Measurements from ENCODE around the gene PRKD1.

The PRKD1 gene

DNA sequence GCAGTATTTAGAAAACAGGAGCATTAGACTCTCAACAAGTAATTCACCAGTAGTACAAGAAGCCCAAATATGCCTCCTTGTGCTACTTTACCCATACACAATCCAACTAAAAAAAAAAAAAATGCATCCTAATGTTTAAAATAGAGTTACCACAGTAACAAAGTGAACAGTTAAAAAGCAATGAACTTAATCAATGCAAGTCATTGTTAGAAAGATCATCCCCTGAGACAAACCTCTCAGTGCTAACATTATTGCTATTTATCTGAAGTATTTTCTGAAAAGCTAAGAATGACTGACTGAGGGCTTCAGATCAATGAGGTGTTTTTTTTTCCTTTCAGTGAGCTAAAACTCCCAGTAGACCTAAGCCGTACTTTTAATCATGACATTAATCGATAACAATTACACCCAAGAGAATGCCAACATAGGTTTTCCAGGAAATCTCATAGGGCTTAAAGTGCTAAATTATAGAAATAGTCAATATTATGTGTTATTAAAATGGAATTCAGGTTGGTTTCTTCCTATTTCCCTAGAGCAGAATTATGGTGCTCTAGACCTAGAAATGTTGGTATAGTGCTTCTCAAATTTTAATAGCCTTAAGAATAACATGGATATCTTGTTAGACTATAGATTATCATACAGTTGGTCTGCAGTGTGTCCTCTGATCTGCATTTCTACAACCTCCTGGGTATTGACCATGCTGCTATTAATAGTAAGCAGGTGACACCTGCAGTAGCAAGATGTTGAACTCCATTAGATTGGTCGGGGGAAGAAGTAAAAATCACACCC, 123.0 kb downstream of the PRKD1 start:
- H3K4me3 ChIP-seq: no peak overlapping the region
- H3K27ac ChIP-seq: no peak overlapping the region
- H4K20me1 ChIP-seq: no peaks in the 10 kb centered on the region
- H3K27me3 ChIP-seq: no peaks in the 10 kb centered on the region
- no peaks in the 10 kb centered on the region for H3K4me1 ChIP-seq
- no peak for TF ChIP-seq Cebpa-rat (IDR thresholded peaks at IDR 0.05)
- H3K9me3 ChIP-seq: no peaks in the 10 kb centered on the region
- no peak overlapping the region for H3K9ac ChIP-seq
- H3K36me3 ChIP-seq: no peaks in the 10 kb centered on the region
- no peak overlapping the region for H3K4me2 ChIP-seq

DNA sequence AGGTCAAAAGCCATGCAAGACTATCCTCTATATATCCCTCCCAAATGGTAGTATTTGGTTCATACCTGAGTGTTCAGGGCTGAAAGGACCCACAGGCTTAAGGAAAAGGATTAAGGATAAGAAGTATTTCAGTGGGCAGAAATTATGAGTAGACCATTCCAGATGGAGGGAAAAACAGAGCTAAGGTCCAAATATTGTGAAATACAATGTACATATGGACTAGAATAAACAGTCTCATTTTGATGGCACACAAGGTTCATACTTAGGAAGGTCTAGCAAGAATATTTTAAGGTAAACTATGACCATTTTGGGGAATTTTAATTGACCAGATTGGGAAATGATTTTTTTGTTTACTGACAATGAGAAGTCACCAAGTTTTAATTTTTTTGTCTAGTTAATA, 124.6 kb downstream of the PRKD1 start:
- no peak for TF ChIP-seq Cebpa-rat (IDR thresholded peaks at IDR 0.05)

DNA sequence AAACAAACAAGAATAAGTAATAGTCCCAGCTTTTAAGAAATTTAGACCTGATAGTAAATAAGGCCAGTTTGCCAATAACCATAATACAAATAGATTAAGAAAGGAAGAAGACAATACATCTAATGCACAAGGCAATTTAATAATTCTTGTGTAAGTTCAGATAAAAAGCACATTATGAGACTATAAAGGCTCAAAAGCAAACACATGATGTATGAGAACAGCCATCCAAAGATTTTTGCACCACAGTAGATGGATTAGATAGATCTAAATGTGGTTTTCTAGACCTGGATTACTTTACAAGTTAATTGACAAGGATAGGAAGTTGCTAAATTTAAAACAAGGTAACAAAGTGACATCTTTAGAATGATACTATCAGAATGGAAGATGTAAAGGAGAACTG, 125.4 kb downstream of the PRKD1 start:
- no peak for TF ChIP-seq Cebpa-rat (IDR thresholded peaks at IDR 0.05)
- no peaks in the 10 kb centered on the region for H4K20me1 ChIP-seq
- no peaks in the 10 kb centered on the region for H3K4me1 ChIP-seq
- no peak overlapping the region for H3K4me3 ChIP-seq
- no peaks in the 10 kb centered on the region for H3K36me3 ChIP-seq
- no peaks in the 10 kb centered on the region for H3K9me3 ChIP-seq
- no peaks in the 10 kb centered on the region for H3K27me3 ChIP-seq
- no peak overlapping the region for H3K4me2 ChIP-seq
- H3K27ac ChIP-seq: no peak overlapping the region
- H3K9ac ChIP-seq: no peak overlapping the region

More for the DNA sequence above, 124.6 kb downstream of the PRKD1 start:
- Histone ChIP-seq H3K4me1 (no peaks in the 10 kb centered on the region), H4K20me1 (no peaks in the 10 kb centered on the region), H3K4me2 (no peak overlapping the region), H3K9me3 (no peaks in the 10 kb centered on the region), H3K27ac (no peak overlapping the region), H3K9ac (no peak overlapping the region), H3K27me3 (no peaks in the 10 kb centered on the region), H3K36me3 (no peaks in the 10 kb centered on the region), H3K4me3 (no peak overlapping the region)

DNA sequence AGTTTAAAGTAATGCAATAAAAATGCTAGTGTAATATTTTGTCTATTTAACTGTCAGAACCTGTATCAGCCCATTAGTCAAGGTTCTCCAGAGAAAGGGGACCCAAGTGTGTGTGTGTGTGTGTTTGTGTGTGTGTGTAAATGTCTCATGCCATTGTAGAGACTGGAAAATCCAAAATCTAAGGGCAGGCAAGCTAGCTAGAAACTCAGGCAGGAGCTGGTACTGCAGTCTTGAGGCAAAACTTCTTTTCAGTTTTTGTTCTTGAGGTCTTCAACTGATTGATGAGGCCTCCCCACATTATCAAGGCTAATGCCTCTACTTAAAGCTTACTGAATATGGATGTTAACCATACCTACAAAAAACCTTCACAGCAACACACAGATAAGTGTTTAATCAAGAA, 126.7 kb downstream of the PRKD1 start:
- no peak overlapping the region for H3K4me2 ChIP-seq
- no peak overlapping the region for H3K9ac ChIP-seq
- H3K36me3 ChIP-seq: no peaks in the 10 kb centered on the region
- no peaks in the 10 kb centered on the region for H3K27me3 ChIP-seq
- no peaks in the 10 kb centered on the region for H4K20me1 ChIP-seq
- no peaks in the 10 kb centered on the region for H3K9me3 ChIP-seq
- TF ChIP-seq Cebpa-rat (IDR thresholded peaks at IDR 0.05): no peak
- H3K27ac ChIP-seq: no peak overlapping the region
- H3K4me3 ChIP-seq: no peak overlapping the region
- H3K4me1 ChIP-seq: no peaks in the 10 kb centered on the region

DNA sequence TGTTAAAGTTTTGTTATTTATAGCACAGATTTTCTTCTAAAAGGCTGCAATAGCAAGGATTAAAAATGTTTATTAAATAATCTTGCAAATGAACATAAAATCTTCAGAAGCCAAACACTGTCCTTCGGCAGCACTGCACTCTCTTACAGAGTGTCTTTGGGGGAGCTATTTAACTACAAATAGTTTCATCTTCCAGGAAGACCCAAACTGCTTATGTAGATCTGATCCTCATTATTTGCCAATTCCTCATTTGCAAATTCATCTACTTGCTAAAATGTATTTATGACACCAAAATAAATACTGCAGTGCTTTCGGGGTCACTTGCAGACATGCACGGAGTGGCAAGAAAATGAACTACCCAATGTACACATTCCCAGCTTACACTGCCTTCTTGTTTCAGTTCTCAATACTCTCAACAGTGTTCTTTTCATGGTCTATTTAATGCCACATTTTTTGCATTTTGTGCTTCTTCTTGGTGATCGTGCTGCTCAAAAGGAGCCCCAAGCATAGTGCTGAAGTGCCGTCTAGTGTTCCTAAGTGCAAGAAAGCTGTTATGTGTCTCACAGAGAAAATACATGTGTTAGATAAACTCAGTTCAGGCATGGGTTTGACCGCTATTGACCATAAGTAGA, 128.1 kb downstream of the PRKD1 start:
- no peak for TF ChIP-seq Cebpa-rat (IDR thresholded peaks at IDR 0.05)
- Histone ChIP-seq H3K9me3 (no peaks in the 10 kb centered on the region), H4K20me1 (no peaks in the 10 kb centered on the region), H3K9ac (no peak overlapping the region), H3K4me2 (no peak overlapping the region), H3K4me3 (no peak overlapping the region), H3K36me3 (no peaks in the 10 kb centered on the region), H3K4me1 (no peaks in the 10 kb centered on the region), H3K27ac (no peak overlapping the region), H3K27me3 (no peaks in the 10 kb centered on the region)

DNA sequence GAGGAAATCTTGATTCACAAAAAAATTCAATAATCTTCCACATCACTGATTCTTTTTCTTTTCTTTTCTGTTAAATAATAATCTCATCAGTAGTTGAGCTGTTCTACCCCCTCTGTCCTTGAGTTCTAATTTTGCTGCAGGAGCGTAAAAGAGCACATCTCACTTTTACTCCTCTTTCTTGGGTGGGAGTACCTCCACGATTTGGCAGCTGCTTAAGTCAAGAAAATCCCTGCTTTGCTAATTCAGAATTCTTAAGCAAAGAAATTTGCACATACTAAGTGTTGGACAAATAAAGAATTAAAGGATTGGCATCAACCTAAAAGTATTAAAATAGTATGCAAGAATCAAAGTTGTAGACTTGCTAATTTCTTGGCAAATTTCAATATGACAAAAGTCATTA, 128.8 kb downstream of the PRKD1 start:
- H3K36me3 ChIP-seq: no peaks in the 10 kb centered on the region
- H3K27ac ChIP-seq: no peak overlapping the region
- H3K4me2 ChIP-seq: no peak overlapping the region
- no peaks in the 10 kb centered on the region for H4K20me1 ChIP-seq
- no peak for TF ChIP-seq Cebpa-rat (IDR thresholded peaks at IDR 0.05)
- H3K27me3 ChIP-seq: no peaks in the 10 kb centered on the region
- no peaks in the 10 kb centered on the region for H3K4me1 ChIP-seq
- H3K9ac ChIP-seq: no peak overlapping the region
- H3K9me3 ChIP-seq: no peaks in the 10 kb centered on the region
- no peak overlapping the region for H3K4me3 ChIP-seq

DNA sequence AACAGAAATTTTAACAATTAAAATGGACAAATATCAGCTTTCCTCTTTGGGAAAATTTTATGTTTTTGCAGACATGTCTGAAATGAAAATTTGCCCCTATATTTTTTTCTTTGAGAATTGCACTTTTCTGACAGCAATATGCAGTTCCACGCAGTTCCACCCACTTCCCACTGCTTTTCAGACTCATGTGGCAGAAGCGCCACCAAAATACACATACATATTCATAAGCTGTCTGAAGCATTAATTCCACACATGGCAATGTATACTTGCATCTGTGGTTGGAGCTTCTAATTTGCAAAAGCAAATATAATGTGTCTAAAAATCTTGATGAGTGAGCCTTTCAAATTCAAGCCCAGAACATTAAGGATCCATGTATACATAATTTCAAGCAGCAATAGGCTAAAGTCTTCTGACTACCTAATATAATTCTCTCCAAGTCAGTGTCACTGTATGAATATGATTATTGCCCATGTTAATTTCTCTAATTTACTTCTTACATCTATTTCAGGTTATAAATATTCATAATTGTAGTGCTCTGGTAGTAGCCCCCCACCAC, 129.5 kb downstream of the PRKD1 start:
- Histone ChIP-seq H4K20me1 (no peaks in the 10 kb centered on the region), H3K9ac (no peak overlapping the region), H3K4me1 (no peaks in the 10 kb centered on the region), H3K27me3 (no peaks in the 10 kb centered on the region), H3K9me3 (no peaks in the 10 kb centered on the region), H3K27ac (no peak overlapping the region), H3K4me3 (no peak overlapping the region), H3K36me3 (no peaks in the 10 kb centered on the region), H3K4me2 (no peak overlapping the region)
- no peak for TF ChIP-seq Cebpa-rat (IDR thresholded peaks at IDR 0.05)

DNA sequence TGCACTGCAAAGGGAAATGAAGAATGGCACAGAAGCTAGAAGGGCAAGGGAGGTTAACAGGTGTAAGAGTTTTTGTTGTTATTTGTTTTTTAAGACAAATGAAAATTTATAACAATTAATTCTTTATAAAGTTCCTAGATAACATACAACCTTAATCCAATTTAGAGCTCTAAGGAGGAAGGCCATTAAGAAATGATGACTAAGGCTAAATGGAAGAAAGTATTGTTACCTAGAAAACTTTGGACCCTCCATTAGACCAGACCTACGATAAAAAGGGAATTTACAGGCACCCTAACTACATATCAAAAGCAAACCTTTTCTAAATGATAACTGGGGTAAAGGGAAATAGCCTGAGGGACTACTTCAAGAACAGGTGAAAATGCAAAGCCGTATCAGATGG, 130.8 kb downstream of the PRKD1 start:
- Histone ChIP-seq H4K20me1 (no peaks in the 10 kb centered on the region), H3K27me3 (no peaks in the 10 kb centered on the region), H3K9ac (no peak overlapping the region), H3K9me3 (no peaks in the 10 kb centered on the region), H3K4me3 (no peak overlapping the region), H3K4me2 (no peak overlapping the region), H3K27ac (no peak overlapping the region), H3K4me1 (no peaks in the 10 kb centered on the region), H3K36me3 (no peaks in the 10 kb centered on the region)
- no peak for TF ChIP-seq Cebpa-rat (IDR thresholded peaks at IDR 0.05)

DNA sequence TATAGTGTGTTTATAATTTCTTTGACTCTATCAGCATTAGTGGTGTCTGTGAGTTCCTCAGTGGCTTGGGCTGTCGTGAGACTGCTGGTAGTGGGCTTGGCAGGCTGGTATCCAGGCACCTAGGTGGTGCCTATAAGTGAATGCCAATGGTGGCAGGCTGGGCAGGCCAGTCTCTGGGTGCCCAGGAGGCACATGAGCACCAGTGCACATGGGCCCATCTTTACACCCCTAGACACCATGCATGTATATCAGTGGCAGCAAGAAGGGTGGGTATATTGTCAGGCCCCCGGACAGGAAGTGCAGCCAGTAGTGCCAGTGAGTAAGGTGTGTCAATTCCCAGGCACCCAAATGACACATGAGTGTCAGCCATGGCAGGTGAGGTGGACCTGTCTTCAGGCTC, 138.2 kb downstream of the PRKD1 start:
- no peak for TF ChIP-seq Cebpa-rat (IDR thresholded peaks at IDR 0.05)
- Histone ChIP-seq H3K27ac (no peak overlapping the region), H3K9me3 (no peaks in the 10 kb centered on the region), H3K4me2 (no peak overlapping the region), H3K36me3 (no peaks in the 10 kb centered on the region), H3K4me1 (no peaks in the 10 kb centered on the region), H3K4me3 (no peak overlapping the region), H4K20me1 (no peaks in the 10 kb centered on the region), H3K9ac (no peak overlapping the region), H3K27me3 (no peaks in the 10 kb centered on the region)

DNA sequence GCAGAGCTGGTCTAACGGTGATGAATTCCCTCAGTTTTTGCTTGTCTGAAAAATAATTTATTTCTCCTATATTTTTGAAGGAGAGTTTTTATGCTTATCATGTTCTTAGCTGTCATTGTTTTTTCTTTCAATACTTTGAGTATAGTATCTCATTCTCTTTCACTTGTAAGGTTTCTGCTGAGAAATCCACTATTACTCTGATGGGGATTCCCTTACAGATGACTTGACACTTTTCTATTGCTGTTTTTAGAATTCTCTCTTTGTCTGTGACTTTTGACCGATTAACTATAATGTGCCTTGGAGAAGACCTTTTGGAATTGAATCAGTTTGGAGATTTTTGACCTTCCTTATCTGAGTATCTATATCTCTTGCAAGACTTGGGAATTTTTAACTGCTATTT, 139.6 kb downstream of the PRKD1 start:
- no peak overlapping the region for H3K4me3 ChIP-seq
- no peaks in the 10 kb centered on the region for H4K20me1 ChIP-seq
- H3K27me3 ChIP-seq: no peaks in the 10 kb centered on the region
- no peak overlapping the region for H3K27ac ChIP-seq
- no peak overlapping the region for H3K4me2 ChIP-seq
- no peak overlapping the region for H3K9ac ChIP-seq
- no peaks in the 10 kb centered on the region for H3K9me3 ChIP-seq
- no peak for TF ChIP-seq Cebpa-rat (IDR thresholded peaks at IDR 0.05)
- H3K36me3 ChIP-seq: no peaks in the 10 kb centered on the region
- H3K4me1 ChIP-seq: no peaks in the 10 kb centered on the region

All from BLaER1 (cell line).